ENCODE measurements around the gene MICAL3. TPM values are rescaled to one million over a fixed set of nuclear protein-coding genes. Genes with fewer than 3 reads are reported as not detected.

The MICAL3 gene
- total and polyA plus RNA-seq, 9 of the 15 experiments (the other 6 are each of a cell fraction or from before 2014, with no cell fraction given): 0.53 to 32.1 (median 12.3) TPM

DNA sequence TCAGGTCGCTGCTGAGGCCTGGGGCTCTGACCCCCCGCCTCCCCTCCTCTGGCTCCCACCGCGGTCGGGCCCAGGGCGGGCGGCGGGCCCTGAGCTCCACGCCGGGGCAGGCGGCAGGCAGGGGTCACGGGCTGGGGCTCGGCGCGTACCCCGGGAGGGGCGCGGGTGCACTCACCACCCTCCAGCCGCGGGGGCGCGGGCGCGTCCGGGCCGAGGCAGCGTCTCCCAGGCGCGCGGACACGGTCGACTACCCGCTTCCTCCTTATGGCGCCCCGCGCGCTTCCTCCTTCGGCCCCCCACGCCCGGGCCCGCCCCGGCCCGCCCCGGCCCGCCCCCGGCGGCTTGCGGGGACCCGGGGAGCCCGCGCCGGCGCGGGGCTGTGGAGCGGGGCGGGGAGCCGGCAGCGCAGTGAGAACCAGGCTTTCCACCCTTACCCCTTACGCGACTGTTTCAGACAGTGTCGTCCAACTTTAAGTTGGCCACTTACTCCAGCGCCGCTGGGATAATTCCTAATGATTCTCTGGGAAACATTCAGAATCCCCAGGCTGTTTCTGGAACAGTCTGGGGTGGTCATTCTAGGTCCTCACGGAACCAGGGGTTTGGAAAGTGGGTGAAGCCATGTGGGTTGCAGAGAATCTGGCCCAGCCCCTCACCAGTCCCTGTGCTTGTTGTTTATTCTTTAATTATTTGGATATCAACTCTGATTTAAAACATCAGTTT lies 250.0 kb downstream of the MICAL3 start, which contains the start of gene BID (continued):
- TF ChIP-seq CHCHD3 (CRISPR knock-in tag; IDR thresholded peaks at IDR 0.05) (no peak), ZNF224 (CRISPR knock-in tag; IDR thresholded peaks at IDR 0.05) (no peak), MYC (IDR thresholded peaks at IDR 0.05; ENCODE audit: low read depth, low read length) (no peak), MYC (CRISPR knock-in tag; IDR thresholded peaks at IDR 0.05; ENCODE audit: borderline replicate concordance, low read depth) (no peak), PCBP2 (IDR thresholded peaks at IDR 0.05; ENCODE audit: low read depth, low read length, poor library complexity, severe bottlenecking) (no peak), PHF8 (IDR thresholded peaks at IDR 0.05; ENCODE audit: borderline replicate concordance, low read length) (peak; percentile 89; the same call in 1 of the 2 replicates), ZFPM2 (CRISPR knock-in tag; IDR thresholded peaks at IDR 0.05) (no peak), PHTF2 (CRISPR knock-in tag; IDR thresholded peaks at IDR 0.05) (no peak), ZNF316 (IDR thresholded peaks at IDR 0.05) (no peak), ESRRB (CRISPR knock-in tag; IDR thresholded peaks at IDR 0.05; ENCODE audit: borderline replicate concordance) (no peak), SAFB (IDR thresholded peaks at IDR 0.05; ENCODE audit: borderline replicate concordance, low read depth, low read length) (no peak), RCOR1 (IDR thresholded peaks at IDR 0.05; ENCODE audit: borderline replicate concordance in 1 of 2, low read depth in 2 of 2, low read length in 2 of 2) (no peak), RNF2 (IDR thresholded peaks at IDR 0.05) (no peak), ELF4 (CRISPR knock-in tag; IDR thresholded peaks at IDR 0.05) (no peak), ZKSCAN1 (IDR thresholded peaks at IDR 0.05; ENCODE audit: low read depth, low read length) (no peak), GABPA (tag; conservative IDR thresholded peaks at IDR 0.05; ENCODE audit: low read depth) (peak; percentile 56; the same call in 1 of the 2 replicates), ZNF143 (CRISPR knock-in tag; IDR thresholded peaks at IDR 0.05) (no peak), SAP30 (IDR thresholded peaks at IDR 0.05; ENCODE audit: borderline replicate concordance, insufficient read depth, low read depth, low read length, poor library complexity, severe bottlenecking) (no peak)
- TF ChIP-seq, protein P1, sequence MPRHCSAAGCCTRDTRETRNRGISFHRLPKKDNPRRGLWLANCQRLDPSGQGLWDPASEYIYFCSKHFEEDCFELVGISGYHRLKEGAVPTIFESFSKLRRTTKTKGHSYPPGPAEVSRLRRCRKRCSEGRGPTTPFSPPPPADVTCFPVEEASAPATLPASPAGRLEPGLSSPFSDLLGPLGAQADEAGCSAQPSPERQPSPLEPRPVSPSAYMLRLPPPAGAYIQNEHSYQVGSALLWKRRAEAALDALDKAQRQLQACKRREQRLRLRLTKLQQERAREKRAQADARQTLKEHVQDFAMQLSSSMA (CRISPR knock-in tag; IDR thresholded peaks at IDR 0.05): no peak
- TF ChIP-seq, protein P2, sequence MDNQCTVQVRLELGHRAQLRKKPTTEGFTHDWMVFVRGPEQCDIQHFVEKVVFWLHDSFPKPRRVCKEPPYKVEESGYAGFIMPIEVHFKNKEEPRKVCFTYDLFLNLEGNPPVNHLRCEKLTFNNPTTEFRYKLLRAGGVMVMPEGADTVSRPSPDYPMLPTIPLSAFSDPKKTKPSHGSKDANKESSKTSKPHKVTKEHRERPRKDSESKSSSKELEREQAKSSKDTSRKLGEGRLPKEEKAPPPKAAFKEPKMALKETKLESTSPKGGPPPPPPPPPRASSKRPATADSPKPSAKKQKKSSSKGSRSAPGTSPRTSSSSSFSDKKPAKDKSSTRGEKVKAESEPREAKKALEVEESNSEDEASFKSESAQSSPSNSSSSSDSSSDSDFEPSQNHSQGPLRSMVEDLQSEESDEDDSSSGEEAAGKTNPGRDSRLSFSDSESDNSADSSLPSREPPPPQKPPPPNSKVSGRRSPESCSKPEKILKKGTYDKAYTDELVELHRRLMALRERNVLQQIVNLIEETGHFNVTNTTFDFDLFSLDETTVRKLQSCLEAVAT (IDR thresholded peaks at IDR 0.05): no peak
- TF ChIP-seq, protein P3, sequence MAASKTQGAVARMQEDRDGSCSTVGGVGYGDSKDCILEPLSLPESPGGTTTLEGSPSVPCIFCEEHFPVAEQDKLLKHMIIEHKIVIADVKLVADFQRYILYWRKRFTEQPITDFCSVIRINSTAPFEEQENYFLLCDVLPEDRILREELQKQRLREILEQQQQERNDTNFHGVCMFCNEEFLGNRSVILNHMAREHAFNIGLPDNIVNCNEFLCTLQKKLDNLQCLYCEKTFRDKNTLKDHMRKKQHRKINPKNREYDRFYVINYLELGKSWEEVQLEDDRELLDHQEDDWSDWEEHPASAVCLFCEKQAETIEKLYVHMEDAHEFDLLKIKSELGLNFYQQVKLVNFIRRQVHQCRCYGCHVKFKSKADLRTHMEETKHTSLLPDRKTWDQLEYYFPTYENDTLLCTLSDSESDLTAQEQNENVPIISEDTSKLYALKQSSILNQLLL (CRISPR knock-in tag; IDR thresholded peaks at IDR 0.05; ENCODE audit: borderline replicate concordance): no peak
- TF ChIP-seq, protein P4, sequence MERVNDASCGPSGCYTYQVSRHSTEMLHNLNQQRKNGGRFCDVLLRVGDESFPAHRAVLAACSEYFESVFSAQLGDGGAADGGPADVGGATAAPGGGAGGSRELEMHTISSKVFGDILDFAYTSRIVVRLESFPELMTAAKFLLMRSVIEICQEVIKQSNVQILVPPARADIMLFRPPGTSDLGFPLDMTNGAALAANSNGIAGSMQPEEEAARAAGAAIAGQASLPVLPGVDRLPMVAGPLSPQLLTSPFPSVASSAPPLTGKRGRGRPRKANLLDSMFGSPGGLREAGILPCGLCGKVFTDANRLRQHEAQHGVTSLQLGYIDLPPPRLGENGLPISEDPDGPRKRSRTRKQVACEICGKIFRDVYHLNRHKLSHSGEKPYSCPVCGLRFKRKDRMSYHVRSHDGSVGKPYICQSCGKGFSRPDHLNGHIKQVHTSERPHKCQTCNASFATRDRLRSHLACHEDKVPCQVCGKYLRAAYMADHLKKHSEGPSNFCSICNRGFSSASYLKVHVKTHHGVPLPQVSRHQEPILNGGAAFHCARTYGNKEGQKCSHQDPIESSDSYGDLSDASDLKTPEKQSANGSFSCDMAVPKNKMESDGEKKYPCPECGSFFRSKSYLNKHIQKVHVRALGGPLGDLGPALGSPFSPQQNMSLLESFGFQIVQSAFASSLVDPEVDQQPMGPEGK (CRISPR knock-in tag; IDR thresholded peaks at IDR 0.05; ENCODE audit: borderline replicate concordance): no peak

All from K562 (cell line).